ENCODE results near the gene ADAMTS20.
A peak's percentile ranks its signal among the peaks of the same experiment; 100 is the strongest.

ADAMTS20 gene

DNA sequence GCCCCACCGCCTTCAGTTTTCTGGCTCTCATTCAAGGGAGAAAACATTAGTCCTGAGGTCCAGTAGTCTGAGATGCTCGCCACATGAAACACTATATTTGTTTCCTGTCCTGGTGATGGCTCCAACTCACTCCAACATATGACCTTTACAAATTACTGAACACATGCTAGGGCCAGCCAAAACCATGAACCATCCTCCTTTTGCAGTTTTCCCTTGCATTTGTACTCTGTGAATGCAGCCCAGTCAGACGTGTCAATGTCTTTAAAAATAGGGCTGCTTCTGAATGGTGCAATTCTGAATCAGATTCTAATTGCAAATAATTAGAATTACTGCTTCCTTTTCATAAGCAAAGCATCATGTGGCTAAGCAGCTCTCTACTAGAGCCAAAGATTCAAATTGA lies 36.0 kb downstream of the ADAMTS20 start:
- no peak overlapping the region for H3K9ac ChIP-seq (ENCODE audit: insufficient read length)
- no peak overlapping the region for H3K4me3 ChIP-seq
- H3K9me3 ChIP-seq (ENCODE audit: low read depth, low read length), result no peaks in the 10 kb centered on the region
- no peak overlapping the region for H3K27ac ChIP-seq
- H3K36me3 ChIP-seq (ENCODE audit: insufficient read depth, low read length), result no peaks in the 10 kb centered on the region
- no peak for DNase-seq (ENCODE audit: low read depth, low spot score)
- no peak for TF ChIP-seq EZH2 (IDR thresholded peaks at IDR 0.05)
- no peak for TF ChIP-seq FOXP2 (optimal IDR thresholded peaks at IDR 0.05; ENCODE audit: control extremely low read depth, extremely low read length, insufficient read depth)
- no peak for TF ChIP-seq POLR2AphosphoS5 (IDR thresholded peaks at IDR 0.05; ENCODE audit: borderline replicate concordance, low read depth, low read length)

DNA sequence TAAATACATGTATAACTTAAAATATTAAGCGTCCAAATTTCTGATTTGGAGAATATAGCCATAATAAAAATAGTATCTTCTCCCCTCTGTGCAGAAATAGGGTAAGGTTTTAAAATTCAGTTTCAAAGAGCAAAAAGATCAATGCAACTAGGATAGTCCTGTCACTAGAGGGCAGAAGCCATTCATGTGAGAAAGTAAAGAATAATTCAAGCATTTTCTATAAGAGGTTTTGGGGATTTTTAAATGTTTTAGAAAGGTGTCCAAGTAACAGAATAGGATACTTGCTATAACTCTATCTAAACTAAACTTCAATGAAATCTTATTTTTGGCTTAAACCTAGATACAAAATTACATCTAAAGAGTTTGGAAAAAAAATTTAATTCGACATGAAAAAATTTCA lies 50.3 kb downstream of the ADAMTS20 start:
- no peak for TF ChIP-seq POLR2AphosphoS5 (IDR thresholded peaks at IDR 0.05; ENCODE audit: borderline replicate concordance, low read depth, low read length)
- TF ChIP-seq EZH2 (IDR thresholded peaks at IDR 0.05), result no peak
- TF ChIP-seq FOXP2 (optimal IDR thresholded peaks at IDR 0.05; ENCODE audit: control extremely low read depth, extremely low read length, insufficient read depth), result no peak
- peak; percentile 24 for DNase-seq (ENCODE audit: low read depth, low spot score)
- Histone ChIP-seq H3K27ac (no peak overlapping the region), H3K4me3 (no peak overlapping the region), H3K9me3 (ENCODE audit: low read depth, low read length) (no peaks in the 10 kb centered on the region), H3K36me3 (ENCODE audit: insufficient read depth, low read length) (no peaks in the 10 kb centered on the region), H3K9ac (ENCODE audit: insufficient read length) (no peak overlapping the region)

DNA sequence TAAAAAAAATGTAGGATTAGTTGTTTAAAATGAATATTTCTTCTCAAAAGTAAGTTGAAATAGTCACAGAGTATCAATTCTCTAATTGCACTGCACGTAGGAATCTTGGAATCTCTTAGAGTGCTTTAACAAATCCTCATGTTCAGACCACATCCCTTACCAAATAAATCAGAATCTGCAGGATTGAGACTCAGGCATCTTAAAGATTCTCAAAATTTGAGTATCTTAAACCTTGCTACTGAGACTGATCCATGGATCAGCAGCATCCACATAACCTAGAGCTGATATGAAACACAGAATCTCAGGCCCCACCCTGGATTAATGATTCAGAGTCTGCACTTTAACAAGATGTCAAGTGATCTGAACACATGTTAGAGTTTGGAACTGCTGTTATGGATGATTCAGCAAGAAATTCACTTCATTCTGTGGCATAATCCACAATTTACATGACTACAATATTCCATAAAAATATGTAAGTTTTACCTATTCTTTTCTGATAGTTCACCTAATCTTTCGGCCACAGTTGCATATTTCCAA lies 58.7 kb downstream of the ADAMTS20 start:
- H3K27ac ChIP-seq, result no peak overlapping the region
- no peaks in the 10 kb centered on the region for H3K36me3 ChIP-seq (ENCODE audit: insufficient read depth, low read length)
- H3K4me3 ChIP-seq, result no peak overlapping the region
- H3K9me3 ChIP-seq (ENCODE audit: low read depth, low read length), result no peaks in the 10 kb centered on the region
- H3K9ac ChIP-seq (ENCODE audit: insufficient read length), result no peak overlapping the region
- DNase-seq (ENCODE audit: low read depth, low spot score), result no peak
- no peak for TF ChIP-seq EZH2 (IDR thresholded peaks at IDR 0.05)
- no peak for TF ChIP-seq POLR2AphosphoS5 (IDR thresholded peaks at IDR 0.05; ENCODE audit: borderline replicate concordance, low read depth, low read length)
- no peak for TF ChIP-seq FOXP2 (optimal IDR thresholded peaks at IDR 0.05; ENCODE audit: control extremely low read depth, extremely low read length, insufficient read depth)

DNA sequence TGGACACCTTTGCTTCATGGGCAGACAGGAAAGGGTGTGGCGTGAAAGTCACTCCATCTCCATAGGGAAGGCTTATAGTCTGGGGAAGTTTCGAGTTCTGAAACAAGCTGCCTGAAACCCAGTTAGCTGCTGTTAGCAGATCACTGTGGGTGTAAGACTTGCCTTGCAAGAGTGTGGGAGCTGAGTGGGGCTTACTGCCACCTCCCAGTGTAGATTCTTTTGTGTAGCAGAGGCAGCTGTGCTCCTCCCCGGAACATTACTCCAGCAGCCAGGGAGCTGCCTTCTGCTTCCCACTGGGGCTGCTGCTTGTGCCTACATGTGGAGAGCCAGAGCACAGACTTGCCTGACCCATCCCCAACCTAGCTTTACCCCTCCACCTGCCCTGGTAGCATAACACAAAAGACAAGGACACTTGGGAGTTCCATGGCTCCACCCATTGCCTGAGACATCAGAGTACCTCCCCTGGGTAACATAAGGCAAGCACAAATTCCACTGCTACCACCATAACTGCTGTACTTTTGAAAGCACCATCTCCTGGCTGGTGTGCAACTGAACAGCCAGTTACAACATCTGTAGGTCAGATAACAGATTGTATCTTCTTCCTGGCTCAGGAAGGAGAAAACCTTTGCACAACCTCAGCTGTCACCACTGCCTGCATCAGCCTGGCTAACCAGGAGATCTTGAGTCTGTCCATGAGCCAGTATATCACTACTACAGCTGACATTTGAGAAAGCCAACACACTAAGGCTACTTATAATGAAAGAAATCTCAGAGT lies 69.5 kb downstream of the ADAMTS20 start:
- Histone ChIP-seq H3K36me3 (ENCODE audit: insufficient read depth, low read length) (no peaks in the 10 kb centered on the region), H3K9ac (ENCODE audit: insufficient read length) (no peak overlapping the region), H3K4me3 (no peak overlapping the region), H3K9me3 (ENCODE audit: low read depth, low read length) (no peaks in the 10 kb centered on the region), H3K27ac (no peak overlapping the region)
- no peak for TF ChIP-seq POLR2AphosphoS5 (IDR thresholded peaks at IDR 0.05; ENCODE audit: borderline replicate concordance, low read depth, low read length)
- no peak for TF ChIP-seq FOXP2 (optimal IDR thresholded peaks at IDR 0.05; ENCODE audit: control extremely low read depth, extremely low read length, insufficient read depth)
- TF ChIP-seq EZH2 (IDR thresholded peaks at IDR 0.05), result no peak
- no peak for DNase-seq (ENCODE audit: low read depth, low spot score)

DNA sequence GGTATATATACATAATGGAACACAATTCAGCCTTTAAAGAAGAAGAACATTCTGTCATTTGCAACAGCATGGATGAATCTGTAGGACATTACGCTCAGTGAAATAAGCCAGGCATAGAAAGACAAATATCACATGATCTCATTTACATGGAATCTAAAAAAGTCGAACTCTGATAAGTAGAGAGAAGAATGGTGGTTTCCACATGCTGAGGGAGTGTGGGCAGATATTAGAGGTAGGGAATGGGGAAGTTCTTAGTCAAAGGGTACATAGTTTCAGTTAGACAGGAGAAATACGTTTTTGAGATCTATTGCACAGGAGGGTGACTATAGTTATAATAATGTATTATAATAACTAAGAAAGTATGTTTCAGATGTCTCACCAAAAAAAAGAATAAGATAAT lies 71.4 kb downstream of the ADAMTS20 start:
- Histone ChIP-seq H3K27ac (no peak overlapping the region), H3K9me3 (ENCODE audit: low read depth, low read length) (no peaks in the 10 kb centered on the region), H3K9ac (ENCODE audit: insufficient read length) (no peak overlapping the region), H3K36me3 (ENCODE audit: insufficient read depth, low read length) (no peaks in the 10 kb centered on the region), H3K4me3 (no peak overlapping the region)
- TF ChIP-seq POLR2AphosphoS5 (IDR thresholded peaks at IDR 0.05; ENCODE audit: borderline replicate concordance, low read depth, low read length) (no peak), EZH2 (IDR thresholded peaks at IDR 0.05) (no peak), FOXP2 (optimal IDR thresholded peaks at IDR 0.05; ENCODE audit: control extremely low read depth, extremely low read length, insufficient read depth) (no peak)
- no peak for DNase-seq (ENCODE audit: low read depth, low spot score)

DNA sequence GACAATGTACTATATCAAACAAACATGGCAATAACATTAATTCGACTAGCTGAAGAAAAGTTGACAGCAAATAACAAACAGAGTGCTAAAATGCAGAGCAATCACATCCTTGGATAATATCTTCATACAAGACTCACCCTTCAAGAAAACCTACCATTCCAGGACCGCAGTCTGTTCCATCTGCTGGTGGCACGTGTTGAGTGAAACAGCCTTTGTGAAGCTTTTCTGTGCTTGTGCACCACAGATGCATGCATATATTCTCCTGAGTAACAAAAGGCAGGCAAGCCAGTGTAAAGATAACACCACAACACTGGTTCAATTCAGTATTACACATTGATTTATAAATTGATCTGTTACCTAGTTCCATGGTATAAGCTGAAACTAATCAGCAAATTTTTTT lies 89.3 kb downstream of the ADAMTS20 start:
- DNase-seq (ENCODE audit: low read depth, low spot score), result no peak
- no peaks in the 10 kb centered on the region for H3K36me3 ChIP-seq (ENCODE audit: insufficient read depth, low read length)

DNA sequence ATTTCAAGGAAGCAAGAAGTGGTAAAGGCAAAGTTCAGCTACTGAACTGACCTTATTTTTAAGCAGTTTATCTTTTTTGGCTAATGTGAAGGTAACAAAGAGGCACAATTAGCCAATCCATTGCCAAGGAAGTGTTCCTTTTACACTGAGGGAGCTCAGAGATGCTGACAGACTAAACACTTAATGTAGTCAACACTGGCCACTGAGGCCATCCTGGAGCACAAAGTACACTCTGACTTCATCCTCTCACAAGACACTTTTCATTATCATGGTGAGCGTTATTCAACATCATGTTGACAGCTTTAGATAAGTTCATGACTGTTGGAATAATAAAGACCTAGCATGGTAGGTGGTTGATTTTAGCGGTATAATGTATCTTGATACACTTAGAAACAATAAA lies 89.9 kb downstream of the ADAMTS20 start:
- Histone ChIP-seq H3K9ac (ENCODE audit: insufficient read length) (no peak overlapping the region), H3K4me3 (no peak overlapping the region), H3K27ac (no peak overlapping the region), H3K36me3 (ENCODE audit: insufficient read depth, low read length) (no peaks in the 10 kb centered on the region), H3K9me3 (ENCODE audit: low read depth, low read length) (no peaks in the 10 kb centered on the region)
- no peak for DNase-seq (ENCODE audit: low read depth, low spot score)
- TF ChIP-seq FOXP2 (optimal IDR thresholded peaks at IDR 0.05; ENCODE audit: control extremely low read depth, extremely low read length, insufficient read depth) (no peak), POLR2AphosphoS5 (IDR thresholded peaks at IDR 0.05; ENCODE audit: borderline replicate concordance, low read depth, low read length) (no peak), EZH2 (IDR thresholded peaks at IDR 0.05) (no peak)

More for the DNA sequence above, 89.3 kb downstream of the ADAMTS20 start:
- Histone ChIP-seq H3K27ac (no peak overlapping the region), H3K9ac (ENCODE audit: insufficient read length) (no peak overlapping the region), H3K4me3 (no peak overlapping the region), H3K9me3 (ENCODE audit: low read depth, low read length) (no peaks in the 10 kb centered on the region)
- TF ChIP-seq EZH2 (IDR thresholded peaks at IDR 0.05), result no peak
- TF ChIP-seq FOXP2 (optimal IDR thresholded peaks at IDR 0.05; ENCODE audit: control extremely low read depth, extremely low read length, insufficient read depth), result no peak
- TF ChIP-seq POLR2AphosphoS5 (IDR thresholded peaks at IDR 0.05; ENCODE audit: borderline replicate concordance, low read depth, low read length), result no peak

DNA sequence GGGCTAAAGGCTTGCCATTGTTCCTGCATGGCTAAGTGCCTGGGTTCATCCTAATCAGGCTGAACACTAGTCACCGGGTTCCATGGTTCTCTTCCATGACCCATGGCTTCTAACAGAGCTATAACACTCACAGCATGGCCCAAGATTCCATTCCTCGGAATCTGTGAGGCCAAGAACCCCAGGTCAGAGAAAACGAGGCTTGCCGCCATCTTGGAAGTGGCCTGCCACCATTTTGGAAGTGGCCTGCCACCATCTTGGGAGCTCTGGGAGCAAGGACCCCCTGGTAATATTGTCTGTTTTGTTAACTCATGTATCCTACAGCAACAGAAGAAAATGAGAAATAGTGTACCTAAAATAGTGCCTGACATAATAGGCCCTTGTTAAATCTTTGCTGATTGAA lies 92.7 kb downstream of the ADAMTS20 start:
- Histone ChIP-seq H3K27ac (no peak overlapping the region), H3K36me3 (ENCODE audit: insufficient read depth, low read length) (no peaks in the 10 kb centered on the region), H3K4me3 (no peak overlapping the region), H3K9me3 (ENCODE audit: low read depth, low read length) (no peaks in the 10 kb centered on the region), H3K9ac (ENCODE audit: insufficient read length) (no peak overlapping the region)
- TF ChIP-seq FOXP2 (optimal IDR thresholded peaks at IDR 0.05; ENCODE audit: control extremely low read depth, extremely low read length, insufficient read depth) (no peak), POLR2AphosphoS5 (IDR thresholded peaks at IDR 0.05; ENCODE audit: borderline replicate concordance, low read depth, low read length) (no peak), EZH2 (IDR thresholded peaks at IDR 0.05) (no peak)
- DNase-seq (ENCODE audit: low read depth, low spot score), result no peak

All from SK-N-MC (cell line).